ENCODE measurements around the gene TLR9.

GRCh38 chr3:52259448-52259847 is 34.0 kb upstream of the TLR9 start:
- TF ChIP-seq, protein P1, sequence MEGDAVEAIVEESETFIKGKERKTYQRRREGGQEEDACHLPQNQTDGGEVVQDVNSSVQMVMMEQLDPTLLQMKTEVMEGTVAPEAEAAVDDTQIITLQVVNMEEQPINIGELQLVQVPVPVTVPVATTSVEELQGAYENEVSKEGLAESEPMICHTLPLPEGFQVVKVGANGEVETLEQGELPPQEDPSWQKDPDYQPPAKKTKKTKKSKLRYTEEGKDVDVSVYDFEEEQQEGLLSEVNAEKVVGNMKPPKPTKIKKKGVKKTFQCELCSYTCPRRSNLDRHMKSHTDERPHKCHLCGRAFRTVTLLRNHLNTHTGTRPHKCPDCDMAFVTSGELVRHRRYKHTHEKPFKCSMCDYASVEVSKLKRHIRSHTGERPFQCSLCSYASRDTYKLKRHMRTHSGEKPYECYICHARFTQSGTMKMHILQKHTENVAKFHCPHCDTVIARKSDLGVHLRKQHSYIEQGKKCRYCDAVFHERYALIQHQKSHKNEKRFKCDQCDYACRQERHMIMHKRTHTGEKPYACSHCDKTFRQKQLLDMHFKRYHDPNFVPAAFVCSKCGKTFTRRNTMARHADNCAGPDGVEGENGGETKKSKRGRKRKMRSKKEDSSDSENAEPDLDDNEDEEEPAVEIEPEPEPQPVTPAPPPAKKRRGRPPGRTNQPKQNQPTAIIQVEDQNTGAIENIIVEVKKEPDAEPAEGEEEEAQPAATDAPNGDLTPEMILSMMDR (conservative IDR thresholded peaks at IDR 0.05) = no peak
- no peak for TF ChIP-seq ZFX (IDR thresholded peaks at IDR 0.05)
